GM18868 (cell line): ENCODE data around the gene BEAN1.
"Not testable (repeated sequence)": the region's sequence is repeated elsewhere in the genome, so short reads cannot be mapped to it uniquely, and the experiment has no call there.

ENCODE experiments used
- ATAC-seq: cut with Tn5 transposase; IDR thresholded peaks from one replicate; pipeline ENCODE4 v1.9.1; 2021; ENCODE audit warnings: mild to moderate bottlenecking, moderate library complexity; ENCODE audit not compliant: unreplicated experiment

Gene BEAN1

DNA sequence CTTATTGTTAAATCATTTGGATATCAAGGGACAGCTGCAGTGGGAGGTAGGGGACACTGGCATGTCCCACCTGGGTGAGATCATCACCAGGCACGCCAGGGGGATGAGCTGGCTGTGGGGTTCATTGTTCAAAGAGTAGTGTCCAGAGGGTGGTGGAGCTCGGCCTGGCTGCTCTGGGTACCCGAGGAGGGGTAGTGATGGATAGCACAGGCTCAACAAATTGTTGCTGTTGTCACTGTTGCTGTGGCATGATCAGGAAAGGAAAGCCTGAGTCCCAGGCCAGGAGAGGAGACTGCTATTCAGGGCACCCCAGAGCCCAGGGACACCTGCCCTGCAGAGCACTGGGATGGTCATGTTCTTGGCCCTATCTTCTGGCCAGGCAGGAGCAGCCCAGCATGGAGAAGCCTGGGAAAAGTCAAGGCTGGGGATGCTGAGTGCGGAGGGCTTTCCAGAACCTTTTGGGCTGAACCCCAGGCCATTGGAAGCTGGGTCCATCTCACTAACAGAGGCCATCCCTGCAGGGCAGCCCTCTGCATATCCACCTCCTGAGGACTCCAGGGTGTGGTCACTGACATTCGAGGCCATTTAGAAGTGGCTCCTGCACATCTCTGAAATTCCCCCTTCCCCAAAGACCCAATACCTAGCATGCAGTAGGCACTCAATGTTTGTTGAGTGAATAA is 12.1 kb downstream of the BEAN1 start:
- no peak for ATAC-seq

DNA sequence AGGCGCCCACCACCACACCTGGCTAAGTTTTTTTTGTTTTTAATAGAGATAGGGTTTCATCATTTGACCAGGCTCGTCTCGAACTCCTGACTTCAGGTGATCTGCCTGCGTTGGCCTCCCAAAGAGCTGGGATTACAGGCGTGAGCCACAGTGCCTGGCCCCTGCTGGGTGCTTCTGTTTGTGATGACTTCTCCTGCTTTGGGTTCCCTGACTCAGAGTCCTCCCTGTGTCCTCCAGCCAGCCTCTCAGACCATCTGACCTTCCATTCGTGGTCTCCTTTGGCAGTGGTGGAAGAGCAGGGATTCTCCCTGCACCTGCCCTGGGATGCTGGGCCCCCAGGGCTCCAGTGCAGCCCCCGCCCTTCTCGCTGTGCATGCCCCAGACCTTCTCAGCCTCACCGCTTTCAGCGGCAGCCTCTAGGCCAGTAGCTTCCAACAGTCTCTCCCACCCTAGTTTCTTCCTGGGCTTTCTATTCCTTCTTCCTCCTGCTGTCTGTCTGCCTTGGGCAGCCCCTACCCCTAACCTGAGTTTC is 13.2 kb downstream of the BEAN1 start:
- no peak for ATAC-seq

DNA sequence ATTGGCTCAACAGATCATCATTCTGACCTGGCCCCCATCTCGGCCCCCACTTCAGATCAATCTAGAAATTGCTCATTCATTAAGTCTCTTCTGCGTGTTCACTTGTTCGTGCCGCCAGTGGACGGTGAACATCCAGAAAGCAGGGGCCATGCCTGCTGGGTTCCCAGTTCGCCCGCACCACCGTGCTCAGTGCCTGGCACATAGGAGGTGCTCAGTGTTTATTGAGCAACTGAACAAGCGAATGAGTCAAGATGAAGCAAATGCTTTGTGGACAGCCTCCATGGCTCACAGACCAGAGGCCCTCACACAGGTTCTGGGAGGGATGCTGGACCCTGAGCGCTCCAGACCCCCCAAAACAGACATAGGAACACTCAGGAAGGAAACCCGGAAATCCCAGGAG is 13.9 kb downstream of the BEAN1 start:
- no peak for ATAC-seq

DNA sequence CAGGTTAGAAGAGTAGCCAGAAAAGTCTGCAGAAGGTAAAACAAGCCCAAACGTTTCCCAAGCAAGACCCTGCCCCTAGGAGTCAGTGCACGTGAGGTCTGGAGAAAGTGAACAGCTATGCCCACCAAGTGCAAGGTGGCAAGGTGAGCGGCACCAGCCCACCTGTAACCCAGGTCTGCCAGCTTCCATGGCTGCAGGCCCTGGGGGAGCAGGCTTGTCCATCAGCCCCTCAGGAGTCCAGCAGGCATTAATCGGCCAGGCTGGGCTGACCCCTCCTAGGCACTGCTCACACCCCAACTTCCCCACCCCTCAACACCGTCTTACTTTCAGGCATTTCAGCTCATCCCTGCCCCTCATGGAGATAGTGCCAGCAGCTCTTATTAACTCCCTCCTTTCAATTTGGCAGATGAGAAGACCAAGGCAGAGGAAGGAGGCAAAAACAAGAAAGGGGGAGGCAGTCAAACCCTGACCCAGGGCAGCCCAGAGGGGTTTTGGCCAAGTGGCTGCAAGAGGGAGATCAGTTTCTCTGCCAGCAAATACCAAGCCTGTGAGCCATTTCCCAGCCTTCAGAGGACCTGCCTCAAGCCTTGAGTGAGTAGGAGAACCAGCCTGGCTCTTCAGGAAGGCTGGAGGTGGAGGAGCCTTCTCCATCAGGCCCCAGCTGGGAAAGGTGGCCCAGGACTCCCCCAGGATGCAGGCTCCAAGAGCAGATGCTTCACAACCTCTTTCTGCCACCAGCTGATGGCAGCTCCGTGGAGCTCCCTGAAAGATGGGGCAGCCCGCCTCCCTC is 14.7 kb downstream of the BEAN1 start:
- no peak for ATAC-seq

DNA sequence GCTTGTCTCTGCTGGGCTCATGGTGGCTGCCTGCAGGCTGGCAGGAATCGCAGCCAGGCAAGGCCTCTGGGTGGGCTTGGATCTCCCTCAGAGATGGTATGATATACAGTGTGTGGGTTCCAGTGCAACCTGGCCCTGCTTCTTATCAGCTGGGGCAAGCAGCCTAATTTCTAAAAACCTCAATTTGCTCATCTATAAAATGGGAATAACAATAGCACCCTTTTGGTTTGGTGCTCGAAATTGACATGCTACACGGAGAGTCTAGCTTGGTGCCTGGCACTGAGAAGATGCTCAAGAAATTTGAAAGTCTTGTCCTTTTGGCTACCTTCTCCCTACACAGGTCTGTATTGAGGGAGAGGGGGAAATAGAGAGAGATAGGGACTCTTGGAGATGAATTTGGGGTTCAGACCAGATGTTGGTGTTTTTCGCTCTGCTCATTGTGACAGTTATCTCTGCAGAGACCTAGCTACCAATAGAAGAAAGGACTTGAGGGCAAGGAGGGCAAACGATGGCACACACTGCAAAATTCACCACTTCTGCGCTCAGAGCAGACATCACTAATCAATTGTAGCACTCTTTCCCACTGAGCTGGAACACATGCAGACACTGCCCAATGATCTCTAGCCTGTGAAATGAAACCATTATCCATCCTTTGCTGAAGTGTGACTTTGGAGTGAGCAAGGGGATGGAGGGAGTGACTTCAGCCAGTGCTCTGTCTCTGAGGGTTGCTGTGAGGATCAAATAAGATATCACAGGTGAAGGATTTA is 15.6 kb downstream of the BEAN1 start:
- ATAC-seq: no peak

DNA sequence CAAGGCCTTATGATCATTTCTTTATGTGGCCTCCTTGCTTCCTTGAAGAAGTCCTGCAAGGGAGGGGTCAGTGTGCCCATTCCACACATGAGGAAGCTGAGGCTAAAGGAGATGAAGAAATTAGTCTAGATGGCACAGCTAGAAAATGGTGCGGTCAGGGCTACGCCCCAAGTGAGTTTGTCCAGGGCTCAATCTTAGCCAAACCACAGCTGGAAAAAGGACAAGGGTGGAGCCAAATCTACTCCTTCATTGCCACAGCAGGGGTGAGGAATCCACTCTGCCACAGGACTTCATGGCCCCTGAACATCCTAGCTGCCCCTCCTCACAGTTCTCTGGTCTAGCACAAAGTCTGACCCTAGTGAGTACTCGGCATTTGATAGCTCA is 16.2 kb downstream of the BEAN1 start:
- no peak for ATAC-seq

DNA sequence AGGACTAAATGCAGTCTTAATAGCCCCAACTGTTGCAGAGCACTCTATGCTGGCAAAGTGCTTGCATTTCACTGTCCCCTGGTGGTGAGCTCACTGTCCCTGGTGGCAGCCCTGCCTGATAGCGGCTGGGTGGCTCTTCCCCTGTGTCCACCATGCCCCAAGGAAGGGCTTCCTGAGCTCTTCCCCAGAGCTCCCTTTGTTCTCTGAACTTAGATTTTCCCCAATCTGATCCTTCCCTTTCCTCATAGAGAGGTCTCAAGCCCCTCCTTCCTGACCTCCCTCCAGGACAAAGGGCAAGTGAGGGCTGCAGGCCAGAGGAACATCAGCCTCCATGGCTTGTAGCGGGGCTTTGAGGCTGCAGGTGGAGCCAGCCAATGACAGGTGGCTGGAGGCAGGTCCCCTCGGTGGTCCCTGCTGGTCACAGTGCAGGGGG is 17.0 kb downstream of the BEAN1 start:
- ATAC-seq: no peak

DNA sequence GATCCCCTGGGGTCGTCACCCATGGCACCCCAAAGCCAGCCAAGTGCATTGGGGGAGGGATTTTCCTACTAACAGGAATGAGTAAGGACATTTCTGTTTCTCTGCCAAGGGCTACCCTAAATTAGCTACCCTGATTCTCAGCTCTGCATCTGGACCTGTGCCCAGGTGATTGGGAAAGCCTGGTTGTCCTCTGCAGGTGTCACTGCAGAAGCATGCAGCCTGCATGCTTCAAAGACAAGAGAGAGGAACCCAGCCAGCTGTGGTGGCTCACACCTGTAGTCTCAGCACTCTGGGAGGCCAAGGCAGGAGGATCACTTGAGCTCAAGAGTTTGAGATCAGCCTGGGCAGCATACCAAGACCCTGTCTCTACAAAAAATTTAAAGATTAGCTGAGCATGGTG is 19.6 kb downstream of the BEAN1 start:
- ATAC-seq: no peak

DNA sequence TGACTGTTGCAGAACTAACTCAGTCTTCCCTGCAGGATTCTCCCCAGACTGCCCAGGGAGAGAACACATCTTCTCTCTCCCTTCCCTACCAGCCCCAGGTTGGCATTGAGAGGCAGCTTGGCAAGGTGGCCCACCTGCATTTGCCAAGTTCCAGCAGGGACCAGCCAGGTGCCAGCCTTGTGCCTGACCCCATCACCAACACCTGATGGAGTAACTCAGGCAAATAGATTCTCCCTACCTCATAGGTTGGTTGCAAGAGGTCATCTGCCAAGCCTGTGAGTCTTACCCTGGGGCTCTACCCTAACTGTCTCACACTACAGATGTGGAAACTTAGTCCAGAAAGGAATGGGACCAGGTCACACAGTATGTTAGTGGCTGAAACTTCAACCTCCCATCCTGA is 20.4 kb downstream of the BEAN1 start:
- ATAC-seq: no peak

DNA sequence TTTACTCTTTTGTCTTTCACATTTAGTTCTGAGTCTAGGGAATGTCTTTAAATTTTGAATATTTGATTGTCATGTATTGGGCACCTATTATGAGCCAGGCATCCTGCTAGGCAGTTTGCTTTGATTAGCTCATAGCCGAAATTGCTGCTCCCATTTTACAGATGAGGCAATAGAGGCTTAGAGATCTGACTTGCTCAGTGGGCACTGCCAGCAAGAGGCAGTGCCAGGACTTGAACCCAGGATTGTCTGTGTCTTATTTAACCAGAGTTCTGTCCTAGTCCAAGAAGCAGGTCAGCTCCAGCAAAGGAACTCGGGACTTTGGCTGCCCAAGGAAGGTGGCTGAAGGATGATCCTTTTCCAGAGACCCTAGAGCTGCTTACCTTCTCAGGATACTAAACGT is 24.5 kb downstream of the BEAN1 start:
- ATAC-seq: no peak

DNA sequence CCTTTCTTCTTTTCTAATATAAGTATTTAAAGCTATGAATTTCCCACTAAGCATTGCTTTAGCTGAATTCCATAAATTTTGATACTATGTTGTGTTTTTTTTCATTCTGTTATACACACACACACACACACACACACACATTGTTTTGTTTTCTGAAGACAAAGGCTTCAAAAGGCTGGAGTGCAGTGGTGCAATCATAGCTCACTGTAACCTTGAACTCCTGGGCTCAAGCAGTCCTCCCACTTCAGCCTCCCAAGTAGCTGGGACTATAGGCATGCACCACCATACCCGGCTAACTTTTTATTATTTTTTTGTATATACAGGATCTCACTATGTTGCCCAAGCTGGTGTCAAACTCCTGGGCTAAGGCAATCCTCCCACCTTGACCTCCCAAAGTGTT is 26.1 kb downstream of the BEAN1 start:
- ATAC-seq: not testable (repeated sequence)

DNA sequence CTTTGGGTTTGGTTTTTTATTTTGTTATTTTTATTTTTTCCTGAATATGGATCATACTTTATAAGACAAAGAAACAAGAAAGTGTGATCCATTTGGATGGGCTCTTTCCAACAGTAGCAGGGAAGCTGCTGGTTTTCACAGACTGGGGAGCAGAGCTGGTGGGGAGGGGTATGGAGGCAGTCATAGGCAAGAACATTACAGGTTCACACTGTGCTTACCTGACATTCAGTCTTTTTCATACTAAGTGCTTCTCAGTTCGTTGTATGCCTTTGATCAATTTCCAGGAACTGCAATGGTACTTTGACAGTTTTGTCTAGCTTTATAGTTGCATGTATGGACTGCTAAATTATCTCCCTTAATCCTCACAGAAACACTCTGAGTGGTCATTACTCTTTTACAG is 27.7 kb downstream of the BEAN1 start:
- no peak for ATAC-seq

DNA sequence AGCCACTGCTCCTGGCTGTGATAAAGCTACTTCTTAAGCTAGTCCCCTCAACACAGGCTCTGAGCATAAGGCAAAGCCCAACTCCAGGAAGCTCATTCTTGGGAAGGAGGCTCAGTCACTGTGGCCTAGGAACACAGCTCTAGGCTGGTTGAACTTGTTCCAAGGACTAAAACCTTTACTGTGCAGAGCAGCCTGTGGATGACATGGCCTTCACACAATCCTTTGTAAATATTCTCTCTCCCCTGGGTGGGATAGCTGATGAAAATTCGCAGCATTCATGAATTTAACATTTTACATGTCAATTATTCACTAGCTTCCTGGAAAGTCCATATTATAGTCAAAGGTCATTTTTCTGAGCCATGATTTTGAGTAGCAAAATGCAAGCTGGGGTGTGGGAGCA is 28.9 kb downstream of the BEAN1 start:
- ATAC-seq: no peak

DNA sequence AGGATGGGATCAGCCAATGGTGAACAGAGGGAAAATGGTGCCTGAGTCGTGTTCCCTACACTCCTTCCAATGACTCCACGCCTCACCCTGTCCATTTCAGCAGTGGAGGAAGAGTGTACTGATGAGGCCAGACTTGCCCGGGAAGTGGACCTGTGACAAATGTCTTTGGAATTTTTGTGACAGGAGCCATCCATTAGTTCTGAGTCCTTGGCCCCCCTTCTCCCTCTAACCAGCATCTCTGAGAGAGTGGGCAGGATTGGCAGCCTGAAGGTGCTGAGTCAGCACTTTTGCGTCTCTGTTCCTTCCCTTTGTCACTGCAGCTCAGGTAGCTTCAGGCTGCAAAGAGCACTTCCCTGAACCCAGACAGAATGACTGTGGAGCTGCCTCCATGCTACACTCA is 30.8 kb downstream of the BEAN1 start:
- ATAC-seq: no peak

DNA sequence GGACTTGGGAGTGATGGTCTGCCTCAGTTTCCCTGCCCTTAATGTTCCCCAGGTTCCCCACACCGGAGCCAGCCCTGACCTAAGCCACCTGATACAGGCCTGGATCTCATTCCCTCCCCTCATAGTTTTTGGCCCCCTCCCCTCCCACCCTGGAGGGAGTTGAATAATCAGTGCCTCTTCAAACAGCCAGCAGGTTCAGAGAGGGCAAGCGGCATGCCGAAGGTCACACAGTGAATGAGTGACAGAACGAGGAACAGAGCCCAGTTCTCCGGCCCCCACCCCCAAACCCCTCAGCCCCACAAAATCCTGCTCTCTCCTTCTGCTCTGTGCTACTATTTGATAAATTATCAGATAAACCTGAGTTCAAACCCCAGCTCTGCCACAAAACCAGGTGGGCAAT is 31.2 kb downstream of the BEAN1 start:
- ATAC-seq: no peak

DNA sequence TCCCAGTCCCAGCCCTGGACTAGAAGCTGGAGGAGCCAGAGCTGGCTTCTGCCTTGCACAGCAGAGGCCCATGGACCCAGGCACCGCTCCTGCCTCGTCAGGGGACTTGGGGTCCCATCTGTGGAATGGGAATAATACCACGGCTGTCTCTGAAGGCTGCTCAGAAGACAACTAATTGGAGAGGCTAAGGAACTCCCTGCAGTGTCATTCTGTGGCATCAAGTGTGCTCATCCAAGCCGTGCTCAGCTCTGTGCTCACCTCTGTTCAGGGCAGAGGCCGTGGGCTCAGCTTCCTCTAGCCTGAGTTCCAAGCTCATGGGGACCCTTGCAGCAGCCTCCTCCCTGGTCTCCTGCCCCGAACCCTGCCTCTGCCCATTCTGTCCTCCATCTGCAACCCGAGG is 31.8 kb downstream of the BEAN1 start:
- ATAC-seq: no peak

DNA sequence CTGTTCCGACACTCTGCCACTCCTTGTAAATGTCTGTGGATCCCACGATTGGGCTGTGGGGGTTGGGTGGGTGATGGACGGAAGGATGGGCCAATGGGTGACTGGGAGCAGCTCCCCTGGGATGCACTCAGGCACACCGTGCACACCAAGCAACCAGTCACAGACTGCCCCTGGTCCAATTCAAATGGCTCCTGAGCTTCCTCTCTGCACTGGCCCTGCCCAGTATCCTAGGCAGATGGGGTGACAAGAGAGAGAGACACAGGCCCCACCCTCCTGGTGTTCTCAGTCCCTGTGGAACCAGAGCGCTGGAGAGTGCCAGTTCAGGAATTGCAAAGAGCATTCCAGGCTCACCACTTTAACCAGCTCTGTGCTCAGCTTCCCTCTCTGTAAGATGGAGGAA is 32.8 kb downstream of the BEAN1 start:
- no peak for ATAC-seq

DNA sequence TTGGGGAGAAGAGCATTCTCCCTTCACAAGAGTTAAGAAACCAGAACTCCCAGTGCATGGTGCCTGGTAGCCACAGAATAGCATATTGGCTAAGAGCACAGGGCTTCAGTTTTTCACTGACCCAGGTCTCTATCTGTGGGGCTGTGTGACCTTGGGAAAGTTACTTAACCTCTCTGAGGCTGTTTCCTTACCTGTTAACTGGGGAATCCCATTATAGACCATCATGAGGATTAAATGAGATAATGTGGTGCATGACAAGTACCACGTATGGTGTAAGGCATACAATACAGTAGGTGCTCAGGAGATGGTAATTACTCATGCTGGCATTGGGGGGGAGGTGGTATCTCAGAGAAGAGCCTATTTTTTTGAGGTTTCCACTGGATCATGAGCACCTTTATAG is 33.6 kb downstream of the BEAN1 start:
- ATAC-seq: no peak

DNA sequence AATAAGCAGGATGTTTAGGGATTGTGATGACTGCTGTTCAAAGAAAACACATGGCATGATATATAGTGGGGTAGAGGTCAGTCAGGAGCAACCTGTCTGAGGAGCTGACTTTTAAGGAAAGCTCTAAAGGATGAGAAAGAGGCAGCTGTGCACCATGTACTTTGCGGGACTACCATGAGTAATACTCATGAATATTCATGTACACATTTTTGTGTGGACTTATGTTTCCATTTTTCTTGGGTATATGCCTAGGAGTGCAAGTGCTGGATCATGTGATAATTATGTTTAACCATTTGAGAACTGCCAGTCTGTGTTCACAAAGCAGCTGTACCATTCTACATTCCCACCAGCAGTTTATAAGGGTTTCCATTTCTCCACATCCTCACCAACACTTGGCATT is 35.8 kb downstream of the BEAN1 start:
- no peak for ATAC-seq

DNA sequence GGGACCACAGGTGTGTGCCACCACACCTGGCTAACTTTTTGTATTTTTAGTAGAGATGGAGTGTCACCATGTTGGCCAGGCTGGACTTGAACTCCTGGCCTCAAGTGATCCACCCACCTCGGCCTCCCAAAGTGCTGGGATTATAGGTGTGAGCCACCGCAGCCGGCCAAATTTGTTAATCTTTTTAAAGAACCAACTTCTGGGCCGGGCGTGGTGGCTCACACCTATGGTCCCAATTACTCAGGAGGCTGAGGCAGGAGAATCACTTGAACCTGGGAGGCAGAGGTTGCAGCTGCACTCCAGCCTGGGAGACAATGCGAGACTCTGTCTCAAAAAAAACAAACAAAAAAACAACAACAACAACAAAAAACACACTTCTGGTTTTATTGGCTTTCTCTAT is 38.9 kb downstream of the BEAN1 start:
- not testable (repeated sequence) for ATAC-seq

DNA sequence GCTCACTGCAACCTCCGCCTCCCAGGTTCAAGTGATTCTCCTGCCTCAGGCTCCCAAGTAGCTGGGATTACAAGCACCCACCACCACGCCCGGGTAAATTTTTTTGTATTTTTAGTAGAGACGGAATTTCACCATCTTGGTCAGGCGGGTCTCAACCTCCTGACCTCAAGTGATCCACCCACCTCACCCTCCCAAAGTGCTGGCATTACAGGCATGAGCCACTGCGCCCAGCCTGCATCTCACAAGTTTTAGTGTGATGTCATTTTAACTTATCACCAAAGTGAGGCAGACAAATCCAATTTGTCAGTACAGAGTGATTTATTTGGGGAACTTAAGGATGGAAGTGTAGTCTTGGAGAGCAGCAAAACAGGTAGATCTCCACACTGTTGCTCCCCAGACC is 39.5 kb downstream of the BEAN1 start:
- ATAC-seq: not testable (repeated sequence)

DNA sequence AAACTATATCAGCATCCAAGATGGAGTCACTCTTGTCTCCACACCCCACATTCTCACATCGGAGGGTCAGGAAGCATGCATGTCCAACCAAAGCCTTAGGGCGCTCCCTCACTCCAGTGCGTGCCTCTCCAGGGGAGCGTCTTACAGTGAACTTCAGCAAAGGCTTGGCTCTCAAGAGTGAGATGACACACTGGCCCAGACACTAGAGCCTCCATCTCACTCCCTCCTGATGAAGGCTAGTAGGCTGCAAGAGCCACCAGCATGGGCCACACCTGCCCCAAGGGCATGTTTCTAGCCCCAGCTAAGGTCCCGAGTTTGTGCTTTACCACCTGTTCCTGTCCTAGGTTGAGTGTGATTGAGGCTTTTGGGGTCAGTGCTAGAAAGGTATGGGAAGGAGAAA is 40.5 kb downstream of the BEAN1 start:
- ATAC-seq: no peak
